K562 (cell line): Measurements from ENCODE around the gene TMC6. TPM values are rescaled to one million over a fixed set of nuclear protein-coding genes. Genes with fewer than 3 reads are reported as not detected.

Source experiments
- GATAD2A ChIP-seq: fragments of 450-650 bp; IDR thresholded peaks from 2 replicates; pipeline ENCODE4 v1.6.1; 2017
- JUND ChIP-seq, 2 experiments: IDR thresholded peaks; 2 replicates in 1 of 2; 3 replicates in 1 of 2; pipeline ENCODE4 v1.6.1; 2011; ENCODE audit warnings: borderline replicate concordance in 2 of 2, low read depth in 2 of 2, low read length in 2 of 2, improper control_type of control experiment in 1 of 2, missing biosample characterization in 1 of 2, missing genetic modification characterization in 1 of 2, missing genetic modification reagents in 1 of 2
- KDM4B ChIP-seq, 2 experiments: fragments of 450-650 bp in 1 of 2; sonication (generic) in 1 of 2; IDR thresholded peaks; 2 replicates each; pipeline ENCODE4 v1.6.1; 2016 to 2017; ENCODE audit warnings: borderline replicate concordance in 2 of 2, antibody characterized with exemption in 1 of 2, low read depth in 1 of 2, mild to moderate bottlenecking in 1 of 2
- OTX1 ChIP-seq: fragments of 450-650 bp; formaldehyde crosslinking; IDR thresholded peaks from 2 replicates; pipeline ENCODE4 v1.4.0; 2022; ENCODE audit warnings: mild to moderate bottlenecking
- SAP30 ChIP-seq: fragments of 200-600 bp; sonication (generic); IDR thresholded peaks from 2 replicates; pipeline ENCODE4 v1.6.1; 2012; ENCODE audit warnings: borderline replicate concordance, low read depth, mild to moderate bottlenecking, moderate library complexity, low read length, control low read depth, inconsistent platforms; ENCODE audit not compliant: insufficient read depth, poor library complexity, severe bottlenecking
- SRSF7 ChIP-seq: fragments of 200-400 bp; formaldehyde crosslinking; optimal IDR thresholded peaks from 2 replicates; pipeline ENCODE3; 2017; ENCODE audit warnings: mild to moderate bottlenecking, low read depth, low read length
- ZKSCAN3 ChIP-seq: fragments of 250-450 bp; sonication (Bioruptor Pico); IDR thresholded peaks from 2 replicates; pipeline ENCODE4 v1.4.0; 2020
- ZNF347 ChIP-seq: fragments of 450-650 bp; formaldehyde crosslinking; IDR thresholded peaks from 2 replicates; pipeline ENCODE4 v1.4.0; 2020; ENCODE audit warnings: low read depth, mild to moderate bottlenecking, moderate library complexity
- ZNF609 ChIP-seq: sonication (generic); formaldehyde crosslinking; IDR thresholded peaks from 2 replicates; pipeline ENCODE4 v1.8.1; 2023; ENCODE audit warnings: missing genetic modification reagents, mild to moderate bottlenecking, borderline replicate concordance
- ZNF639 ChIP-seq, 2 experiments: fragments of 200-800 bp in 1 of 2; sonication (Bioruptor generic) in 1 of 2; sonication (generic) in 1 of 2; formaldehyde crosslinking in 1 of 2; IDR thresholded peaks in 1 of 2; conservative IDR thresholded peaks in 1 of 2; 2 replicates each; pipeline versions ENCODE4 v1.5.0 to v1.6.1; 2016 to 2020; ENCODE audit warnings: missing compliant biosample characterization in 1 of 2, missing genetic modification characterization in 1 of 2, missing genetic modification reagents in 1 of 2
- polyA plus RNA-seq, 8 experiments: library from polyadenylated mRNA; depleted of rRNA in 4 of 8; stranded (reverse) in 5 of 8; unstranded in 3 of 8; fragments of >200 nt; fragmentation: Nextera tagmentation in 2 of 8; fragmentation: Illumina TruSeq in 1 of 8; extraction: Ambion mirVana in 2 of 8; extraction: Trizol in 1 of 8; gene quantifications; 2 replicates each; pipeline versions ENCODE4 v1.2.1 to v1.2.3, GENCODE V29; 2011 to 2014; ENCODE audit warnings: inconsistent platforms in 1 of 8, missing spikeins in 1 of 8
- total RNA-seq, 7 experiments: library from RNA; depleted of rRNA in 6 of 7; stranded (reverse); fragments of >200 nt in 6 of 7; fragmentation: Illumina TruSeq in 2 of 7; extraction: Trizol in 2 of 7; gene quantifications; 2 replicates each; pipeline versions ENCODE4 v1.2.1 to v1.2.3, GENCODE V29; 2011 to 2021; ENCODE audit warnings: low replicate concordance in 1 of 7
- TF ChIP-seq, protein P1 (sequence below): fragments of 450-650 bp; formaldehyde crosslinking; IDR thresholded peaks from 2 replicates; pipeline ENCODE4 v1.4.0; 2020; ENCODE audit warnings: mild to moderate bottlenecking, moderate library complexity
- TF ChIP-seq, protein P2 (sequence below): fragments of 450-650 bp; IDR thresholded peaks from 2 replicates; pipeline ENCODE4 v1.6.1; 2016; ENCODE audit warnings: borderline replicate concordance

TMC6 gene
- total and polyA plus RNA-seq, 9 of the 15 experiments (the other 6 are each of a cell fraction or from before 2014, with no cell fraction given) = 4.1 to 351 (median 66.9) TPM

DNA sequence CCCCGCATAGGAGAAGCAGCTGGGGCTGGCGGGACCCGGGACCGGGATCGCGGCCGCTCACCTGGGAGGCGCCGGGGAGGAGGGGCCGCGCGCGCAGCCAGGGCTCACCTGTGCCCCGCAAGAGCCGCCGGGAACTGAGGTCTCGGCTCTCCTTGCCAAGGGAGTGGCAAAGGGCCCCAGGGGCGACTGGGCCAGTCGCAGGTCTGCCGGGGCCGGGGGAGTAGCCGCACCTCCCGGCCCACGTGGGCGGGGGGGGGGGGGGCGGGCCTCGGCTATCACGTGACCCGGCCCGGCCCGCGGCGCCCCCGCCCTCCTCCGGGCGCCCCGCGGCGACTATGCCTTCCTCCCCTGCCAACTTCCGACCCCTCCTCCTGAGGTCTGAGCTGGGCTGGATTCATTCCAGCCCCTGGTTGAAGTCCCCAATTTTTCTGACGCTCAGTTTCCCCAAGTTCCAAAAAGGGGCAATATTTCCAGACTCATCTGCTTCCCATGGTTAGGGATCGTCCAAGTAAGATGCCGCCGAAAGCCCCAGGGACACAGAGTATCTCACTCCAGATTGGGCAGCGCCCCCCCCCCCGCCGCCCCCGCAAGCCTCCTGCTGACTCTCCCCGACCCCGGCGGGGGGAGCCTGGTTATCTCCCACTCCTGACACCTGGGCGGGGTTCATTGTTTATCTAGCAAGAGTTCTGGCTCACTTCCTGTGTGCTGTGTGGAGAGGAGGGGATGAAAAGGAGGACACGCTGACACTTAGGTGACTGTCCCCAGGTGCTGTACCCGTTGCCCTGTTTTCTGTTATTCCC is at the start of gene TMC6 (continued):
- TF ChIP-seq, protein P1, sequence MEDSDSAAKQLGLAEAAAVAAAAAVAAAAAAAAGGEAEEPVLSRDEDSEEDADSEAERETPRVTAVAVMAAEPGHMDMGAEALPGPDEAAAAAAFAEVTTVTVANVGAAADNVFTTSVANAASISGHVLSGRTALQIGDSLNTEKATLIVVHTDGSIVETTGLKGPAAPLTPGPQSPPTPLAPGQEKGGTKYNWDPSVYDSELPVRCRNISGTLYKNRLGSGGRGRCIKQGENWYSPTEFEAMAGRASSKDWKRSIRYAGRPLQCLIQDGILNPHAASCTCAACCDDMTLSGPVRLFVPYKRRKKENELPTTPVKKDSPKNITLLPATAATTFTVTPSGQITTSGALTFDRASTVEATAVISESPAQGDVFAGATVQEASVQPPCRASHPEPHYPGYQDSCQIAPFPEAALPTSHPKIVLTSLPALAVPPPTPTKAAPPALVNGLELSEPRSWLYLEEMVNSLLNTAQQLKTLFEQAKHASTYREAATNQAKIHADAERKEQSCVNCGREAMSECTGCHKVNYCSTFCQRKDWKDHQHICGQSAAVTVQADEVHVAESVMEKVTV (CRISPR knock-in tag) = 0 out of 2 replicates have a peak, but pooled peaks have one; percentile 7
- TF ChIP-seq, protein P2, sequence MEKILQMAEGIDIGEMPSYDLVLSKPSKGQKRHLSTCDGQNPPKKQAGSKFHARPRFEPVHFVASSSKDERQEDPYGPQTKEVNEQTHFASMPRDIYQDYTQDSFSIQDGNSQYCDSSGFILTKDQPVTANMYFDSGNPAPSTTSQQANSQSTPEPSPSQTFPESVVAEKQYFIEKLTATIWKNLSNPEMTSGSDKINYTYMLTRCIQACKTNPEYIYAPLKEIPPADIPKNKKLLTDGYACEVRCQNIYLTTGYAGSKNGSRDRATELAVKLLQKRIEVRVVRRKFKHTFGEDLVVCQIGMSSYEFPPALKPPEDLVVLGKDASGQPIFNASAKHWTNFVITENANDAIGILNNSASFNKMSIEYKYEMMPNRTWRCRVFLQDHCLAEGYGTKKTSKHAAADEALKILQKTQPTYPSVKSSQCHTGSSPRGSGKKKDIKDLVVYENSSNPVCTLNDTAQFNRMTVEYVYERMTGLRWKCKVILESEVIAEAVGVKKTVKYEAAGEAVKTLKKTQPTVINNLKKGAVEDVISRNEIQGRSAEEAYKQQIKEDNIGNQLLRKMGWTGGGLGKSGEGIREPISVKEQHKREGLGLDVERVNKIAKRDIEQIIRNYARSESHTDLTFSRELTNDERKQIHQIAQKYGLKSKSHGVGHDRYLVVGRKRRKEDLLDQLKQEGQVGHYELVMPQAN = peak; percentile 62; the same call in 1 of the 2 replicates
- TF ChIP-seq ZKSCAN3 (CRISPR knock-in tag) = no peak
- TF ChIP-seq JUND (IDR thresholded peaks at IDR 0.05; ENCODE audit: borderline replicate concordance, low read depth, low read length) = peak; percentile 84
- peak; percentile 69; the same call in 1 of the 3 replicates for TF ChIP-seq JUND (tag; IDR thresholded peaks at IDR 0.05; ENCODE audit: borderline replicate concordance, low read depth, low read length)
- TF ChIP-seq GATAD2A = 0 out of 2 replicates have a peak, but pooled peaks have one; percentile 26
- peak in 1 of 2 experiments; percentile 77; a peak in 2 of 4 replicates for TF ChIP-seq ZNF639 (CRISPR knock-in tag; conservative IDR thresholded peaks at IDR 0.05 in 1 of 2, IDR thresholded peaks at IDR 0.05 in 1 of 2)
- TF ChIP-seq KDM4B (IDR thresholded peaks at IDR 0.05; ENCODE audit: borderline replicate concordance in 2 of 2, low read depth in 1 of 2) = peak in 1 of 2 experiments; percentile 94; a peak in 1 of 4 replicates
- TF ChIP-seq ZNF609 (CRISPR knock-in tag) = 0 out of 2 replicates have a peak, but pooled peaks have one; percentile 36
- no peak for TF ChIP-seq SRSF7
- TF ChIP-seq ZNF347 (CRISPR knock-in tag) = no peak
- TF ChIP-seq OTX1 (CRISPR knock-in tag) = 0 out of 2 replicates have a peak, but pooled peaks have one; percentile 2
- peak; percentile 56 for TF ChIP-seq SAP30
